Measurements from ENCODE around the gene PDE4B. TPM values are rescaled to one million over a fixed set of nuclear protein-coding genes. Genes with fewer than 3 reads are reported as not detected.
"Not testable (repeated sequence)": the region's sequence is repeated elsewhere in the genome, so short reads cannot be mapped to it uniquely, and the experiment has no call there.

The PDE4B gene
- total RNA-seq, 1 donor from 2014 or later: 10.9 TPM

DNA sequence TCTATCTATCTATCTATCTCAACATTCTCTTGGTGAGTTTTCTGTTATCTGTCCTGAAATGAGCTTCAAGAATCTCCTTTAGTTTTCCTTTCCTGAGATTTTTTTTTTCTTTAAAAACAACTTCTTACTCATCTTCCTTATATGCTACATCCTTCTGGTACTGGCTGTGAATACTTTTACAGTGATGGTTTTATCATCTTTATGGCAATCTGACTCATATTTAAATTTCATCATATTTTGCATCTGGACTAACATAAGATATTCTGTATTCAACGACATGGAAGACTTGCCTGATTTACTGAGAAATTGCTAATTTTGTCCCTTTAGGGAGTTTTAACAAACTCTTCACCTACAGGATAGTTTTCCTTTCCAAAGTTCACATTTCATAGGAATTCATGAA lies 33.0 kb downstream of the PDE4B start:
- peaks cover 50% of the 10 kb centered on the region for H3K27me3 Mint-ChIP-seq
- H3K36me3 Mint-ChIP-seq (ENCODE audit: low read depth): no peaks in the 10 kb centered on the region
- DNase-seq: no peak
- H3K27ac Mint-ChIP-seq: no peak overlapping the region
- peaks cover 8% of the 10 kb centered on the region for H3K4me1 Mint-ChIP-seq
- no peak overlapping the region for H3K4me3 Mint-ChIP-seq
- intact Hi-C loops (cut with micrococcal nuclease): no loop called here
- peaks cover 5% of the 10 kb centered on the region for H3K9me3 Mint-ChIP-seq

DNA sequence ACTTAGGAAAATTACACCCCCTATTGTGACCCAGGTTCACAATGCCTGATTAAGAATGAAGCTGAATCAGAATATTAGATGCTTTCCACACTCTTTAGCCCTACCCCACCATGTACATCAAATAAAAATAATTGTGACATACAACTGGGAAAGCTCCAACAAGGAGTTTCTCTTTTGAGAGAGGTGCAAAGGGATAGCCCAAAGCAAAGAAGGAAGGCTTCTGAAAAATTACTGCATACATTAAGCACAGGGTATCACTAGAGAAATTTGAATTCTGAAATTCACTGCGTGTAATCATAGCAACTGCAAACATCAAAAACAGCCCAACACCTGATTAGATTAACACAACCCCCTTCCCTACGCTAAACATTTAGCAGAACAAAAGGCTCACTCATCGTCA lies 34.1 kb downstream of the PDE4B start:
- Mint-ChIP-seq H3K4me3 (no peak overlapping the region), H3K27me3 (peaks cover 46% of the 10 kb centered on the region), H3K9me3 (peaks cover 5% of the 10 kb centered on the region), H3K36me3 (ENCODE audit: low read depth) (no peaks in the 10 kb centered on the region), H3K4me1 (peaks cover 12% of the 10 kb centered on the region), H3K27ac (no peak overlapping the region)
- intact Hi-C loops (cut with micrococcal nuclease): no loop called here
- DNase-seq: no peak

DNA sequence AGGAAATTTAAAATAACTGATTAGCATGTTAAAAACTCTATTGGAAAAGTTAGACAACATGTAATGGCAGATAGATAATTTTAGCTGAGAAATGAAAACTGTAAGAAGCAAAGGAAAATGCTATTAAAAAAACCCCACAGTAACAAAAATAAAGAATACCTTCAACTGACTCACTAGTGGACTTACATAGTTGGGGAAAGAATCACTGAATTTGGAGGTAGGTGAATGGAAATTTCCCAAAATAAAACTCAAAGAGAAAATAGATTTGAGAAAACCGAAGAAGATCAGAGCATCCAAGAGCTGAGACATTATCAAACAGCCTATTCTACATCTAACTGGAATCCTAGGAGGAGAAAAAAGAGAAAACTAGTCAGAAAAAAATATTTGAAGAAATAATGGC lies 34.7 kb downstream of the PDE4B start:
- Mint-ChIP-seq H3K4me1 (peaks cover 12% of the 10 kb centered on the region), H3K9me3 (peaks cover 5% of the 10 kb centered on the region), H3K4me3 (no peak overlapping the region), H3K27me3 (peaks cover 48% of the 10 kb centered on the region), H3K27ac (no peak overlapping the region), H3K36me3 (ENCODE audit: low read depth) (no peaks in the 10 kb centered on the region)
- DNase-seq: no peak
- intact Hi-C loops (cut with micrococcal nuclease): no loop called here

DNA sequence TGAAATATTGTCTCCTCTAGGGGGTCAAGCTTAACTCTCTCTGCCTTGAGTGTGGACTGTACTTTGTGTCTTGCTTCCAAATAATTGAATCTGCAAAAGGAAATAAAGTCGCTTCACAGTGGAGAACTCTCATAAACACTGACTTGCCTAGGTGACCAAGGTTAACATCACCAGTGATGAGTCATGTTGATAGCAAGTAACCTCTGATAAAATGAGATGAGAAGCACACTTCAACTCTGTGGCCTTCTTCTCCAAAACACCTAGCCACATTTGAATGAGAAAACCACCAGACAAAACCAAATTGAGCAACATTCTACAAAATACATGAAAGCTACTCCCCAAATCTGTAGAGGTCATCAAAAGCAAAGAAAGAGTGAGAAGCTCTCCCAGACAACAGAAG lies 37.6 kb downstream of the PDE4B start:
- peaks cover 12% of the 10 kb centered on the region for H3K4me1 Mint-ChIP-seq
- H3K36me3 Mint-ChIP-seq (ENCODE audit: low read depth): no peaks in the 10 kb centered on the region
- H3K9me3 Mint-ChIP-seq: peaks cover 5% of the 10 kb centered on the region
- peak; percentile 70 for DNase-seq
- no peak overlapping the region for H3K4me3 Mint-ChIP-seq
- H3K27me3 Mint-ChIP-seq: peaks cover 38% of the 10 kb centered on the region
- intact Hi-C loops (cut with micrococcal nuclease): loop anchor here (1.0 to 2.0 kb wide), 2 partner anchors 18 to 36 kb away; no protein-coding TSS in a partner anchor
- peak overlapping the region; percentile 5 for H3K27ac Mint-ChIP-seq

DNA sequence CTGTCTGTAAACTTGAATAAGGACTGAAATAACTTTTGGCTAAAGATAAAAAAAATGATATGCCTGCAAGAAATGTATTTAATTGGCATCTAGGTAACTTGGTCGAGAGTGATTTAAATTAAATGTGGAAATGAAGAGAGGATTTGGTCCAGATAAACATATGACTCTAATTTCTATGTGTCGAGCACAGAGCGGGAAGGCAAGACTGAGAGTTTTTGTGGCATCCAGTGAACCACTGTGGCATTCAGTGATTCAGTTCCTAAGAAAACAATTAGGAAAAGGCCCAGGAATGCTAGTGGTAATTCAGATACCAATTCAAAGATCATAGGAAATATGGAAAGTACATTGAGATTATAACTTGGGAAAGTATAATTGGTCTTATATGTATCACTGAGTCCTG lies 39.6 kb downstream of the PDE4B start:
- no peak for DNase-seq
- Mint-ChIP-seq H3K27me3 (peaks cover 30% of the 10 kb centered on the region), H3K4me1 (peaks cover 12% of the 10 kb centered on the region), H3K27ac (no peak overlapping the region), H3K36me3 (ENCODE audit: low read depth) (no peaks in the 10 kb centered on the region), H3K9me3 (peaks cover 8% of the 10 kb centered on the region), H3K4me3 (no peak overlapping the region)
- intact Hi-C loops (cut with micrococcal nuclease): no loop called here

GRCh38 chr1:65836686-65837085 lies 44.0 kb downstream of the PDE4B start:
- no peak for DNase-seq
- Mint-ChIP-seq H3K4me1 (no peaks in the 10 kb centered on the region), H3K27ac (no peak overlapping the region), H3K9me3 (peaks cover 8% of the 10 kb centered on the region), H3K4me3 (no peak overlapping the region), H3K27me3 (peaks cover 25% of the 10 kb centered on the region), H3K36me3 (ENCODE audit: low read depth) (no peaks in the 10 kb centered on the region)
- intact Hi-C loops (cut with micrococcal nuclease): no loop called here

GRCh38 chr1:65840683-65841082 lies 48.0 kb downstream of the PDE4B start:
- Mint-ChIP-seq H3K4me1 (no peaks in the 10 kb centered on the region), H3K9me3 (peaks cover 3% of the 10 kb centered on the region), H3K27me3 (peaks cover 15% of the 10 kb centered on the region), H3K36me3 (ENCODE audit: low read depth) (no peaks in the 10 kb centered on the region), H3K27ac (no peak overlapping the region), H3K4me3 (no peak overlapping the region)
- no peak for DNase-seq
- intact Hi-C loops (cut with micrococcal nuclease): no loop called here

DNA sequence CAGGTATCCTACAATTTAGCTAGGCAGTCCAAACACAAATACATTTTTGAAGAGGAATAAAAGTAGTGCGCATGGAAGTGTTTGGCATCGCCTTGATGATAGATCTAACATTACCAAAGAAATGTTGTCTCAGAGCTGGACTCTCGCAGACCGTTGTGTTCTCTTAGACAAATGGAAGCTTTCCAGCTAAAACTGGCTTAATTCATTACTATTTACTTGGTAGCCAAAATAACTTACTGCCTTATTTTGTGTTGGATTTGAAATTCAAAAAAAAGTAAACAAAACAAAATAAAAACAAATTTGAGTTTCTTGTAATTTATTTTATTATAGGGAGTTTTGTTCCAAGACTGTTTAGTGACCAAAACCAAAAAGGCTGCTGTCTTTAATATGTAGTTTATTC lies 51.6 kb downstream of the PDE4B start:
- H3K36me3 Mint-ChIP-seq (ENCODE audit: low read depth): no peaks in the 10 kb centered on the region
- H3K9me3 Mint-ChIP-seq: no peaks in the 10 kb centered on the region
- H3K4me1 Mint-ChIP-seq: no peaks in the 10 kb centered on the region
- H3K27me3 Mint-ChIP-seq: peaks cover 6% of the 10 kb centered on the region
- H3K27ac Mint-ChIP-seq: no peak overlapping the region
- H3K4me3 Mint-ChIP-seq: no peak overlapping the region
- intact Hi-C loops (cut with micrococcal nuclease): no loop called here
- DNase-seq: no peak

DNA sequence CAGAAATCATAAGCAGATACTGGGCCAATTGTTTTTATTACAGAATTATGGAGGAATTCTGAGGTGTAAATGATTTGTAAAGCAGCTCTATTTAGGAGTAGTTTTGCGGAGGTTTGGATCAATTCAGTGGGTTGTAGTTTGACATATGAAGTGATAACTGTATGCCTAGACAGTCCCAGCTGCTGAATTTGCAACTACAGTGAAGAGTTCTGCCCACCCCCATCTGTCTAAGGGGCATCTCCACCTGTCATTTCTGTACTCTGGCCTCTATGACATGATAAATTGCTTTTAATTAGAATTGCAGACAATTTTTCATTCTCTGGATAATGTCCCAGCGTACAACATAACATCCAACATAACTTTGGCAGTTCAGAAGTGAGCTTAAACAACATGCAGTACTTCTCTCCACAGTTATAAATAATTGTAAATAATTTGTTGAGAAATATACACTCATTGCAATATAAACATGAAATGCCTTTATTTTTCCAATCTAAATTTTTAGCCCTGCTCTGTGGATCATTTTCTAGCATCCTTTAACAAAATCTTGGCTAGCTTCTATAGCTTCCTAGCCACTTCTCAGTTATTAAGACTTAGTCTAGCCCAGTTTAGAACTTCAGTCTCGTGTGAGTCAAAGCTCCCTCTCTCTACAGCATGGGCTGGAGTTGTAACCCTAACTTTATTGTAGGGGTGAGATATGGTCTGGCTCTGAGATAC lies 52.3 kb downstream of the PDE4B start:
- Mint-ChIP-seq H3K27ac (no peak overlapping the region), H3K36me3 (ENCODE audit: low read depth) (no peaks in the 10 kb centered on the region), H3K4me1 (no peaks in the 10 kb centered on the region), H3K9me3 (peaks cover 5% of the 10 kb centered on the region), H3K27me3 (peaks cover 4% of the 10 kb centered on the region), H3K4me3 (no peak overlapping the region)
- DNase-seq: no peak
- intact Hi-C loops (cut with micrococcal nuclease): no loop called here

DNA sequence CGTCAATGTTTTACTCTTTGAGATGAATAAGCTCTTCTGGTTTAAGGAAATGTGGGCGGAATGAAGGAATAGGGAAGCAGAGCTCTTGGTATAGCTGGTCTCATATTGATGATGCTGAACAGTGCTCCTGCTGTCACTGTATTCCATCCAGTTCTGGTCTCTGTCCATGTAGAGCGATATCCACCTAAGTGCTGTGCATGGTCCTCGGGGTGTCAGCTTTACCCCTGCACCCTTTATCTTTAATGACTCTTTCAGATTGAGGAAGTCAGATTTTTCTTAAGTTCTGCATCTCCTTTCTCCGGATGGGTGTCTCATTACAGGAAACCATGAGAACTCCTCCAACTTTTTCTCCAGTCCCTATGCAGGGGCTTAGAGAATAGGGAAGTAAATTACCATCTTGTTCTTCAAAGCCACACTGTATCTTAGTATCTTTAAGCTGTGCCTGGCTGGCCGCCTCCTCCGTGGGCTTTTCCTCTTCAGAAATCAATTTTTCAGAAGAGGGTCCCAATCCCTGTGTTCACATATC lies 52.9 kb downstream of the PDE4B start:
- peaks cover 5% of the 10 kb centered on the region for H3K9me3 Mint-ChIP-seq
- H3K4me1 Mint-ChIP-seq: no peaks in the 10 kb centered on the region
- DNase-seq: no peak
- no peaks in the 10 kb centered on the region for H3K36me3 Mint-ChIP-seq (ENCODE audit: low read depth)
- H3K27me3 Mint-ChIP-seq: peaks cover 4% of the 10 kb centered on the region
- intact Hi-C loops (cut with micrococcal nuclease): no loop called here
- no peak overlapping the region for H3K4me3 Mint-ChIP-seq
- H3K27ac Mint-ChIP-seq: no peak overlapping the region

DNA sequence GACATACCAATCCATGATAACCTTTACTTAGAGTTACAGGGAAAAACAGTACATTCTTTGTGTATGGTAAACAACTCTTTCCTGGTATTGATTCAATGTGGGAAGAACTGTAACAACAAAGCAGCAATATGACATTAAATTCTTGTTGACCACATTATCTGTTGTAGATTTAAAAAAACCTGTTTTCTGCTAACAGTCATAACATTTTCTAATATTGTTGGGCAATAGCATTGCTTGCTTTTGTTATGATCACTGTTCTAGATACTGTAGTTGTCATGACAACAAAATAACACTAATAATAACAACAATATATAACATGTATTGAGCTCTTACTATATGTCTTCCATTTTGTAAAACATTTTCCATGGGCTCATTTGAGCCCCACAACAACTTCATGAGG lies 54.2 kb downstream of the PDE4B start:
- H3K4me3 Mint-ChIP-seq: no peak overlapping the region
- H3K9me3 Mint-ChIP-seq: peaks cover 8% of the 10 kb centered on the region
- peaks cover 4% of the 10 kb centered on the region for H3K27me3 Mint-ChIP-seq
- no peak for DNase-seq
- intact Hi-C loops (cut with micrococcal nuclease): no loop called here
- H3K36me3 Mint-ChIP-seq (ENCODE audit: low read depth): no peaks in the 10 kb centered on the region
- no peak overlapping the region for H3K27ac Mint-ChIP-seq
- H3K4me1 Mint-ChIP-seq: no peaks in the 10 kb centered on the region

- Mint-ChIP-seq H3K4me3 (no peak overlapping the region), H3K4me1 (no peaks in the 10 kb centered on the region), H3K36me3 (ENCODE audit: low read depth) (no peaks in the 10 kb centered on the region), H3K9me3 (peaks cover 8% of the 10 kb centered on the region), H3K27ac (no peak overlapping the region), H3K27me3 (peaks cover 6% of the 10 kb centered on the region)
- DNase-seq: no peak
- intact Hi-C loops (cut with micrococcal nuclease): no loop called here
These were observed 57.6 kb downstream of the PDE4B start for GRCh38 chr1:65850281-65850680.

- H3K27ac Mint-ChIP-seq; DNase-seq; H3K36me3 Mint-ChIP-seq (ENCODE audit: low read depth); H3K4me1 Mint-ChIP-seq; H3K4me3 Mint-ChIP-seq; H3K27me3 Mint-ChIP-seq; intact Hi-C loops (cut with micrococcal nuclease): not testable (repeated sequence)
- peaks cover 13% of the 10 kb centered on the region for H3K9me3 Mint-ChIP-seq
These were observed 63.9 kb downstream of the PDE4B start for GRCh38 chr1:65856591-65856990.

DNA sequence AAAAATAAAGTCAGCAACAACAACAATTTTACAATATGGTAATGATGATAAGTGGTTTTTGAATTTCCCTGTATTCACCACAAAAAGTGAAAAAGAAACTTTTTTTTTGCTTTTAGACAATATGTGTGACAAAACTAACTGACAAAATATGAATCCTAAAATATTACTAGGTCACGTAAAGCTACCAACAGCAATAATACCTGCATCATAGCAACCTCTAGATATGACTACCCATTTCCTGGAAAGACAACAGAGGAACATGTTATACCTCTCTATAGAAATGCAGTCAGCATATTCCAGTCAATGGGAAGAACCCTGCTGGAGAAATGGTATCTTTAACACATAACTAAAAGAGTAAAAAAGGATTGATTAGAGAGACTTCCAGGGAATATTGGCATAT lies 73.7 kb downstream of the PDE4B start:
- intact Hi-C loops (cut with micrococcal nuclease): loop anchor here (2.0 kb wide), 1 partner anchor 36 kb away; no protein-coding TSS in a partner anchor

DNA sequence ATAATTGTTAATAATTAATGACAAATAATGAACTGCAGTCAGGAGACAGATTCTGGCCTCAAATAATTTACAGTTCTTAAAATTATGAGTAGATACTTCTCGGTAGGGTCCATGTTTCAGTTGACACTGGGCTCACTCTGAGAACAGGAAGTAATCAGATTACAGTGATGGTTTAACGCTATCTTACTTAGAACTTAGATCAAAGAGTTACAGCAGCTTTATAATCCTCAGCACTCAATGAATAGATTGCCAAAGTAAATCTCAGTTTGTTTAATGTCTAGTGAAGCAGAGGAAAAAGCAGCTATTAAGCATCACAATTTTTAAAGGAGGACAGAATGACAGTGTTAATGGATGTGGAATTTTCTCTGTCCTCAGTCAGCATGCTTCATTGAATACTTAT lies 79.6 kb downstream of the PDE4B start:
- Mint-ChIP-seq H3K27me3 (peaks cover 9% of the 10 kb centered on the region), H3K9me3 (peaks cover 8% of the 10 kb centered on the region), H3K27ac (no peak overlapping the region), H3K4me3 (no peak overlapping the region), H3K4me1 (no peaks in the 10 kb centered on the region), H3K36me3 (ENCODE audit: low read depth) (no peaks in the 10 kb centered on the region)
- DNase-seq: no peak
- intact Hi-C loops (cut with micrococcal nuclease): no loop called here

More for the DNA sequence above, 73.7 kb downstream of the PDE4B start:
- Mint-ChIP-seq H3K36me3 (ENCODE audit: low read depth) (no peaks in the 10 kb centered on the region), H3K4me3 (no peak overlapping the region), H3K9me3 (peaks cover 23% of the 10 kb centered on the region), H3K4me1 (no peaks in the 10 kb centered on the region), H3K27ac (no peak overlapping the region), H3K27me3 (peaks cover 8% of the 10 kb centered on the region)
- no peak for DNase-seq
